22Rv1 (cell line): ENCODE results near the gene PARD3.

Source experiments
- H3K27ac ChIP-seq: fragments of 450-650 bp; 2 replicates; pipeline ENCODE4 v1.5.1; 2017
- CTCF ChIP-seq: fragments of 450-650 bp; IDR thresholded peaks from 2 replicates; pipeline ENCODE4 v1.5.1; 2017; ENCODE audit warnings: mild to moderate bottlenecking
- ZFX ChIP-seq: fragments of 450-650 bp; IDR thresholded peaks from 2 replicates; pipeline ENCODE4 v1.6.1; 2017; ENCODE audit warnings: antibody characterized with exemption, borderline replicate concordance

Gene PARD3

DNA sequence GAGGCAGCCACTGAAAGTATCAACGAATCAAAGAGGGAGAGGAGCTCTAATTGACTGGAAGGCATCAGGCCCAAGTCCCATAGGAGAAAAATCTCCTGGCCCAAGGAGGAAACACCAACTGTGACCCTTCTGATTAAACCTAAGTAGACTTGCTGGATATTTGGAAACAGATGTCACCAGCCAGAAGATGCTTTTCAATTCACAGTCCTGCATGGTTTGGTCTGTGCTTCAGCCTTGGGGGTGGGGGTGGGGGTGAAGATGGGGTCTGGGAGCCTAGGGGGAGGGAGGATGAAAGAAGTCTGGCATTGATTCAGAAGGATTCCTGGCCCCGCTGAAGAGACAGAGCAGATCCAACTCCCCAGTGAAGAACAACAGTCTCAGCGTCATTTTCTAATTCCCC is 623.7 kb downstream of the PARD3 start:
- H3K27ac ChIP-seq = no peak overlapping the region
- TF ChIP-seq ZFX (no peak), CTCF (no peak)

- H3K27ac ChIP-seq = no peak overlapping the region
- TF ChIP-seq CTCF = no peak
Observed at GRCh38 chr10:34190580-34190979, 624.5 kb downstream of the PARD3 start.

- no peak overlapping the region for H3K27ac ChIP-seq
- TF ChIP-seq ZFX (no peak), CTCF (no peak)
Observed at GRCh38 chr10:34189830-34190229, 625.3 kb downstream of the PARD3 start.

DNA sequence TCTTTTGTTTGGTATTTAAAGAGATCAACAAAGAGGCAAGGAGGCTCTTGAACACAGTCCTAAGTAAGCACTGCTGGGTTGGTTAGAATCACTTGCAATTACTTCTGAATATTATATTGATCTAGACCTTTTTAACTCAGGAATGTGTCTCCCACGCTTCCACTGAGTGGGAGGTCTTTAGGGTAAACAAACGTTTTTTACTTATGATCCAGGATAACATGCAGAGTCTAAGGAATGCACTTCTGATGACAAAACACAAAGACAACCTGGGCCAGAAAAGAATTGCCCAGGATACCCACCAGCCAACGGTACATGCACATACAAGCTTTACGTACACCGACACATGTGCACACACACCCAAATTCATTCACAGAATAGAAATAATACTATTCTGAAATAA is 626.9 kb downstream of the PARD3 start:
- H3K27ac ChIP-seq = no peak overlapping the region
- TF ChIP-seq ZFX = no peak
- TF ChIP-seq CTCF = no peak

DNA sequence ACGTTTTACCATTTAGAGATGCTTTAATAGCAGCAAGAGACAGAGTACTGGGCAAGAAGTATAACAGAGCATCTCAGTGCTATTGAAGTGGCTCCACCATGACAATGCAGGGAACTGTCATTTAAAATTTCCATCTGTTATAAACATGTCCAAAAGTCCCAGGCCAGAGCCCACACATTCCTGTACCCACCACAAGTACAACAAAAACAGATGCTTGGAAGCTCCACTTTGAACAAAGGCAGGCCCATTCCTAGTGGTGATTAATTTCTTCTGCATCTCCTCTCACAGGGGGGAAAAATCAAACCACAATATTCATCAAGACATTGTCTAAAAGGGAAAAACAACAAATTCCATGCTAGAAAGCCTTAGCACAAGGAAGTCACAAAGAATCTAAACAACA is 627.9 kb downstream of the PARD3 start:
- H3K27ac ChIP-seq = no peak overlapping the region
- TF ChIP-seq ZFX (no peak), CTCF (no peak)

DNA sequence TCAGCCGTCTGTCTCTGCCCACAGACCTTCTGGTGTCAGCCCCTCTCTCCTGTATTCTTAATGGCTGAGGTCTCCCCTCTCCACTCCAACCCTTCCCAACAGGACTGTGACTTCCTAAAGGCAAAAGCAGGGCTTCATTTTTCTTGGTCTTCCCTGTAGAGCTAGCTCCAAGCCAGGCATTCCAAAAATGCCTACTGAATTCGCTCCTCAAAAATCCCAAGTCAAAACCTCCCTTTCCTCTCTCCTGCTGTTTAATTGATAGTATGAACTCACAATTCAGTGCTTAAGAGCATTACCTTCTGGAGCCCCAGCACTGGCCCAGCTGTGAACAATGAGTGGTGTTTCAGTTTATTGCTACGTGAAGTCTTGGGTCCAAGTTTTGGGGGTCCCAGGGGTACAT is 628.4 kb downstream of the PARD3 start:
- TF ChIP-seq ZFX = no peak
- no peak for TF ChIP-seq CTCF
- H3K27ac ChIP-seq = no peak overlapping the region

DNA sequence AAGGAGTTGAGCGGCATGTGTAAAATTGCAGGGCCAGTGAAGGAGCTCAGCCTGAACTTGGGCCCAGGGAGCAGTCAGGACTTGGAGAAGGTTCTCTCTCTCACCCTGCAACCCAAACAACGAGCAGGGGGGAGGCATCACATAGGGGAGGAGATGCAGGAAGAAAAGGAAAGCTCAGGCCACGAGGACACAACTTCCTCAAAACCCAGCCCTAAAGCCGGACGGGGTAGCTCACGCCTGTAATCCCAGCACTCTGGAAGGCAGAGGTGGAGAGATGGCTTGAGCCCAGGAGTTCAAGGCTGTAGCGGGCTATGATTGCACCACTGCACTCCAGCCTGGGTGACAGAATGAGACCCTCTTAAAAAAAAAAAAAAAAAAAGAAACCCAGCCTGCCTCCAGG is 629.1 kb downstream of the PARD3 start:
- H3K27ac ChIP-seq = no peak overlapping the region
- no peak for TF ChIP-seq ZFX
- TF ChIP-seq CTCF = no peak

GRCh38 chr10:34184939-34185386 is 630.1 kb downstream of the PARD3 start:
- TF ChIP-seq CTCF = no peak
- no peak for TF ChIP-seq ZFX
- no peak overlapping the region for H3K27ac ChIP-seq
